Measurements from ENCODE around the gene RAET1L. TPM values are rescaled to one million over a fixed set of nuclear protein-coding genes. Genes with fewer than 3 reads are reported as not detected.
"Not testable (repeated sequence)": the region's sequence is repeated elsewhere in the genome, so short reads cannot be mapped to it uniquely, and the experiment has no call there.

RAET1L gene
- total and polyA plus RNA-seq, 2 donors (not counting 1 experiment from before 2014, with no cell fraction given), result not detected

- not testable (repeated sequence) for H3K4me1 ChIP-seq (ENCODE audit: control insufficient read depth, extremely low read depth, insufficient read depth, low read length); H4K20me1 ChIP-seq (ENCODE audit: control insufficient read depth, extremely low read depth, insufficient read depth, low read length); H3K9me3 ChIP-seq (ENCODE audit: control insufficient read depth, insufficient read depth, low read depth, low read length)
These were observed 3.5 kb downstream of the RAET1L start for GRCh38 chr6:150021870-150022269.

GRCh38 chr6:150018846-150019580, 6.3 kb downstream of the RAET1L start:
- DNase-seq (ENCODE audit: low read depth in 2 of 2), result no peak
- Histone ChIP-seq H3K4me1 (ENCODE audit: control insufficient read depth, extremely low read depth, insufficient read depth, low read length) (no peaks in the 10 kb centered on the region), H4K20me1 (ENCODE audit: control insufficient read depth, extremely low read depth, insufficient read depth, low read length) (no peaks in the 10 kb centered on the region), H3K9ac (ENCODE audit: insufficient read depth, low read length) (no peak overlapping the region), H3K9me3 (ENCODE audit: control insufficient read depth, insufficient read depth, low read depth, low read length) (no peaks in the 10 kb centered on the region), H3K4me2 (ENCODE audit: extremely low read depth, insufficient read depth, low read length) (no peak overlapping the region), H2AFZ (ENCODE audit: low read length) (no peak overlapping the region), H3K79me2 (ENCODE audit: control insufficient read depth, insufficient read depth, low read length) (no peaks in the 10 kb centered on the region), H3K4me3 (replicated peaks in 1 of 4; ENCODE audit: control extremely low read depth in 1 of 4, insufficient read depth in 1 of 4, low read depth in 3 of 4, low read length in 4 of 4) (no peak overlapping the region), H3K36me3 (ENCODE audit: control insufficient read depth, insufficient read depth, low read length) (no peaks in the 10 kb centered on the region), H3K27ac (ENCODE audit: insufficient read depth, low read length) (no peak overlapping the region), H3K27me3 (ENCODE audit: control insufficient read depth, insufficient read depth, low read length) (peaks cover 22% of the 10 kb centered on the region)
- TF ChIP-seq CTCF (conservative IDR thresholded peaks at IDR 0.05 in 1 of 2, IDR thresholded peaks at IDR 0.05 in 1 of 2; ENCODE audit: low read depth in 1 of 2, low read length in 2 of 2) (no peak), EZH2 (IDR thresholded peaks at IDR 0.05; ENCODE audit: low read length, missing control alignments) (no peak)

More at GRCh38 chr6:150021870-150022269, 3.5 kb downstream of the RAET1L start:
- not testable (repeated sequence) for H3K27ac ChIP-seq (ENCODE audit: insufficient read depth, low read length); H2AFZ ChIP-seq (ENCODE audit: low read length); H3K9ac ChIP-seq (ENCODE audit: insufficient read depth, low read length); H3K4me2 ChIP-seq (ENCODE audit: extremely low read depth, insufficient read depth, low read length); H3K4me3 ChIP-seq (replicated peaks in 1 of 4; ENCODE audit: control extremely low read depth in 1 of 4, insufficient read depth in 1 of 4, low read depth in 3 of 4, low read length in 4 of 4); H3K79me2 ChIP-seq (ENCODE audit: control insufficient read depth, insufficient read depth, low read length); DNase-seq (ENCODE audit: low read depth in 2 of 2); H3K36me3 ChIP-seq (ENCODE audit: control insufficient read depth, insufficient read depth, low read length)
- H3K27me3 ChIP-seq (ENCODE audit: control insufficient read depth, insufficient read depth, low read length), result peaks cover 14% of the 10 kb centered on the region

- H4K20me1 ChIP-seq (ENCODE audit: control insufficient read depth, extremely low read depth, insufficient read depth, low read length); H3K79me2 ChIP-seq (ENCODE audit: control insufficient read depth, insufficient read depth, low read length); H3K27ac ChIP-seq (ENCODE audit: insufficient read depth, low read length); H3K4me1 ChIP-seq (ENCODE audit: control insufficient read depth, extremely low read depth, insufficient read depth, low read length); H3K9ac ChIP-seq (ENCODE audit: insufficient read depth, low read length); H3K4me2 ChIP-seq (ENCODE audit: extremely low read depth, insufficient read depth, low read length); H3K9me3 ChIP-seq (ENCODE audit: control insufficient read depth, insufficient read depth, low read depth, low read length); H3K4me3 ChIP-seq (replicated peaks in 1 of 4; ENCODE audit: control extremely low read depth in 1 of 4, insufficient read depth in 1 of 4, low read depth in 3 of 4, low read length in 4 of 4); H3K36me3 ChIP-seq (ENCODE audit: control insufficient read depth, insufficient read depth, low read length); DNase-seq (ENCODE audit: low read depth in 2 of 2); H2AFZ ChIP-seq (ENCODE audit: low read length): not testable (repeated sequence)
- H3K27me3 ChIP-seq (ENCODE audit: control insufficient read depth, insufficient read depth, low read length), result peaks cover 34% of the 10 kb centered on the region
These were observed 8.2 kb downstream of the RAET1L start for GRCh38 chr6:150017186-150017521.

- H3K9me3 ChIP-seq (ENCODE audit: control insufficient read depth, insufficient read depth, low read depth, low read length), result no peaks in the 10 kb centered on the region
- no peaks in the 10 kb centered on the region for H3K36me3 ChIP-seq (ENCODE audit: control insufficient read depth, insufficient read depth, low read length)
- no peak overlapping the region for H3K4me3 ChIP-seq (replicated peaks in 1 of 4; ENCODE audit: control extremely low read depth in 1 of 4, insufficient read depth in 1 of 4, low read depth in 3 of 4, low read length in 4 of 4)
- peak; percentile 72 for TF ChIP-seq EZH2 (IDR thresholded peaks at IDR 0.05; ENCODE audit: low read length, missing control alignments)
- TF ChIP-seq CTCF (conservative IDR thresholded peaks at IDR 0.05 in 1 of 2, IDR thresholded peaks at IDR 0.05 in 1 of 2; ENCODE audit: low read depth in 1 of 2, low read length in 2 of 2), result peak; percentile 39 to 49
- no peaks in the 10 kb centered on the region for H3K79me2 ChIP-seq (ENCODE audit: control insufficient read depth, insufficient read depth, low read length)
- peaks cover 34% of the 10 kb centered on the region for H3K27me3 ChIP-seq (ENCODE audit: control insufficient read depth, insufficient read depth, low read length)
- H2AFZ ChIP-seq (ENCODE audit: low read length), result no peak overlapping the region
- no peaks in the 10 kb centered on the region for H3K4me1 ChIP-seq (ENCODE audit: control insufficient read depth, extremely low read depth, insufficient read depth, low read length)
- no peak overlapping the region for H3K27ac ChIP-seq (ENCODE audit: insufficient read depth, low read length)
- no peak overlapping the region for H3K9ac ChIP-seq (ENCODE audit: insufficient read depth, low read length)
- H3K4me2 ChIP-seq (ENCODE audit: extremely low read depth, insufficient read depth, low read length), result no peak overlapping the region
- no peaks in the 10 kb centered on the region for H4K20me1 ChIP-seq (ENCODE audit: control insufficient read depth, extremely low read depth, insufficient read depth, low read length)
- DNase-seq (ENCODE audit: low read depth in 2 of 2), result peak; percentile 35 to 71
These were observed 8.8 kb downstream of the RAET1L start for GRCh38 chr6:150016324-150017185.

Measured in fibroblast of lung (primary cell).